OCI-LY7 (cell line): Measurements from ENCODE around the gene IQSEC1. TPM values are rescaled to one million over a fixed set of nuclear protein-coding genes. Genes with fewer than 3 reads are reported as not detected.

Experiments
- BruUV-seq: library from RNA; stranded (reverse); fragments of 400-500 nt; replicated peaks from 2 replicates; lab custom pipeline; 2021; lab: Mats Ljungman, UMichigan
- CTCF ChIA-PET: fragments of 300-600 bp; sonication (Branson Sonifier 250); formaldehyde crosslinking; loops from one replicate; lab custom pipeline; 2022; ENCODE audit warnings: antibody characterized with exemption; ENCODE audit not compliant: unreplicated experiment; lab: Charles Lee
- POLR2A ChIA-PET: fragments of 300-600 bp; sonication (Branson Sonifier 250); formaldehyde crosslinking; loops from one replicate; lab custom pipeline; 2022; ENCODE audit warnings: antibody characterized with exemption; lab: Charles Lee
- DNase-seq: peaks from one replicate; pipeline ENCODE4 v3.0.0-alpha.2; 2015; ENCODE audit warnings: low spot score
- H2AFZ ChIP-seq: fragments of 200-600 bp; sonication (generic), shearing (Covaris generic); 2 replicates; pipeline ENCODE4 v1.6.1; 2014; ENCODE audit warnings: mild to moderate bottlenecking, antibody characterized with exemption, low read length, moderate library complexity
- H3K27ac ChIP-seq: fragments of 200-600 bp; sonication (generic); 2 replicates; pipeline ENCODE4 v1.5.1; 2014; ENCODE audit warnings: mixed run types, low read depth, mild to moderate bottlenecking, moderate library complexity, low read length, inconsistent platforms; ENCODE audit not compliant: poor library complexity, severe bottlenecking
- H3K36me3 ChIP-seq: fragments of 200-600 bp; sonication (generic); 2 replicates; pipeline ENCODE4 v1.6.1; 2014; ENCODE audit warnings: mild to moderate bottlenecking, antibody characterized with exemption, low read length, moderate library complexity, mixed read lengths; ENCODE audit not compliant: insufficient read depth
- H3K4me1 ChIP-seq: fragments of 200-600 bp; sonication (generic); 2 replicates; pipeline ENCODE4 v1.5.1; 2014; ENCODE audit warnings: mild to moderate bottlenecking, low read length; ENCODE audit not compliant: insufficient read depth, poor library complexity, severe bottlenecking
- H3K4me2 ChIP-seq: fragments of 200-600 bp; sonication (generic); 2 replicates; pipeline ENCODE4 v1.6.1; 2014; ENCODE audit warnings: mild to moderate bottlenecking, low read length
- H3K4me3 ChIP-seq: fragments of 200-600 bp; sonication (generic); 2 replicates; pipeline ENCODE4 v1.5.1; 2014; ENCODE audit warnings: mild to moderate bottlenecking, low read depth, low read length; ENCODE audit not compliant: poor library complexity, severe bottlenecking
- H3K79me2 ChIP-seq: fragments of 200-600 bp; sonication (generic); 2 replicates; pipeline ENCODE4 v1.6.1; 2016; ENCODE audit warnings: low read depth, mild to moderate bottlenecking, low read length, moderate library complexity, mixed read lengths; ENCODE audit not compliant: insufficient read depth
- H3K9me2 ChIP-seq: fragments of 200-600 bp; sonication (generic); 2 replicates; pipeline ENCODE4 v1.6.1; 2016; ENCODE audit warnings: mild to moderate bottlenecking, low read length, mixed read lengths; ENCODE audit not compliant: insufficient read depth
- H3K9me3 ChIP-seq: fragments of 200-600 bp; sonication (generic); 2 replicates; pipeline ENCODE4 v1.6.1; 2014; ENCODE audit warnings: mild to moderate bottlenecking, mixed run types, low read length, mixed read lengths
- H4K20me1 ChIP-seq: fragments of 200-600 bp; sonication (generic); 2 replicates; pipeline ENCODE4 v1.6.1; 2014; ENCODE audit warnings: mild to moderate bottlenecking, antibody characterized with exemption, low read length, moderate library complexity, mixed read lengths; ENCODE audit not compliant: insufficient read depth
- EZH2phosphoT487 ChIP-seq: fragments of 200-600 bp; sonication (generic); IDR thresholded peaks from 2 replicates; pipeline ENCODE4 v1.6.1; 2018; ENCODE audit warnings: low read depth, borderline replicate concordance, mild to moderate bottlenecking, mixed run types, antibody characterized with exemption, low read length, moderate library complexity, mixed read lengths
- intact Hi-C: fragments of 100-400 bp; cut with micrococcal nuclease; formaldehyde crosslinking; loops from one replicate; pipeline ENCODE4 v1.10.0; 2022; ENCODE audit not compliant: unreplicated experiment
- total RNA-seq, 2 experiments: library from RNA; depleted of rRNA in 1 of 2; stranded (reverse); fragments of >200 nt in 1 of 2; shearing (Covaris generic) in 1 of 2; gene quantifications; 2 replicates each; pipeline ENCODE4 v1.2.3, GENCODE V29; 2014 to 2022
- TF ChIP-seq, protein P1 (sequence below): fragments of 200-600 bp; sonication (generic); conservative IDR thresholded peaks from 2 replicates; pipeline ENCODE4 v1.5.1; 2014; ENCODE audit warnings: mild to moderate bottlenecking, antibody characterized with exemption, low read length, moderate library complexity, mixed read lengths

IQSEC1 gene
- total RNA-seq, 2 experiments from 2014 or later = 25.2 to 70.1 TPM

- Histone ChIP-seq H2AFZ (peak overlapping the region; percentile 13; the same call in 1 of the 2 replicates), H3K36me3 (peaks cover 11% of the 10 kb centered on the region; the same call in 1 of the 2 replicates), H3K4me3 (peak overlapping the region; percentile 43), H3K4me1 (peaks cover 80% of the 10 kb centered on the region), H3K79me2 (peaks cover 29% of the 10 kb centered on the region), H3K9me3 (no peaks in the 10 kb centered on the region), H3K4me2 (peak overlapping the region; percentile 74), H3K9me2 (no peaks in the 10 kb centered on the region), H3K27ac (peak overlapping the region; percentile 94), H4K20me1 (no peaks in the 10 kb centered on the region)
- peak; percentile 31 for DNase-seq
- ChIA-PET POLR2A (interaction anchor here (0.7 to 3.4 kb wide), 11 partner anchors 16 to 47 kb away, joined by 3 to 19 read pairs (median 5); no protein-coding TSS in a partner anchor), CTCF (interaction anchor here (0.7 to 1.4 kb wide), 7 partner anchors 10 to 52 kb away, joined by 3 to 4 read pairs (median 3); no protein-coding TSS in a partner anchor)
- TF ChIP-seq, protein P1, sequence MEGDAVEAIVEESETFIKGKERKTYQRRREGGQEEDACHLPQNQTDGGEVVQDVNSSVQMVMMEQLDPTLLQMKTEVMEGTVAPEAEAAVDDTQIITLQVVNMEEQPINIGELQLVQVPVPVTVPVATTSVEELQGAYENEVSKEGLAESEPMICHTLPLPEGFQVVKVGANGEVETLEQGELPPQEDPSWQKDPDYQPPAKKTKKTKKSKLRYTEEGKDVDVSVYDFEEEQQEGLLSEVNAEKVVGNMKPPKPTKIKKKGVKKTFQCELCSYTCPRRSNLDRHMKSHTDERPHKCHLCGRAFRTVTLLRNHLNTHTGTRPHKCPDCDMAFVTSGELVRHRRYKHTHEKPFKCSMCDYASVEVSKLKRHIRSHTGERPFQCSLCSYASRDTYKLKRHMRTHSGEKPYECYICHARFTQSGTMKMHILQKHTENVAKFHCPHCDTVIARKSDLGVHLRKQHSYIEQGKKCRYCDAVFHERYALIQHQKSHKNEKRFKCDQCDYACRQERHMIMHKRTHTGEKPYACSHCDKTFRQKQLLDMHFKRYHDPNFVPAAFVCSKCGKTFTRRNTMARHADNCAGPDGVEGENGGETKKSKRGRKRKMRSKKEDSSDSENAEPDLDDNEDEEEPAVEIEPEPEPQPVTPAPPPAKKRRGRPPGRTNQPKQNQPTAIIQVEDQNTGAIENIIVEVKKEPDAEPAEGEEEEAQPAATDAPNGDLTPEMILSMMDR = no peak
- intact Hi-C loops = loop anchor here (1.0 to 2.0 kb wide), 4 partner anchors 26 to 66 kb away; no protein-coding TSS in a partner anchor
- no TSS peak for BruUV-seq
These were observed 26.5 kb downstream of the IQSEC1 start for GRCh38 chr3:13046569-13047274.

GRCh38 chr3:13045904-13046568 lies 27.2 kb downstream of the IQSEC1 start:
- peaks cover 25% of the 10 kb centered on the region for H3K79me2 ChIP-seq
- no peaks in the 10 kb centered on the region for H4K20me1 ChIP-seq
- peaks cover 79% of the 10 kb centered on the region for H3K4me1 ChIP-seq
- peak overlapping the region; percentile 94 for H3K27ac ChIP-seq
- TF ChIP-seq, protein P1 = no peak
- no peak for TF ChIP-seq EZH2phosphoT487
- H3K9me3 ChIP-seq = no peaks in the 10 kb centered on the region
- ChIA-PET CTCF (interaction anchor here (0.7 to 1.4 kb wide), 5 partner anchors 11 to 51 kb away, joined by 3 to 4 read pairs (median 3); no protein-coding TSS in a partner anchor), POLR2A (interaction anchor here (0.9 to 3.4 kb wide), 8 partner anchors 23 to 41 kb away, joined by 3 to 19 read pairs (median 6); no protein-coding TSS in a partner anchor)
- peak overlapping the region; percentile 13; the same call in 1 of the 2 replicates for H2AFZ ChIP-seq
- BruUV-seq = no TSS peak
- H3K9me2 ChIP-seq = no peaks in the 10 kb centered on the region
- peak overlapping the region; percentile 74 for H3K4me2 ChIP-seq
- peak; percentile 91 for DNase-seq
- intact Hi-C loops = loop anchor here (1.0 to 2.0 kb wide), 4 partner anchors 26 to 67 kb away; no protein-coding TSS in a partner anchor
- peaks cover 11% of the 10 kb centered on the region; the same call in 1 of the 2 replicates for H3K36me3 ChIP-seq
- peak overlapping the region; percentile 43 for H3K4me3 ChIP-seq
